Measurements from ENCODE around the gene ATP1B2.

- TF ChIP-seq OSR1 (CRISPR knock-in tag; IDR thresholded peaks at IDR 0.05) (no peak), ISL1 (CRISPR knock-in tag; IDR thresholded peaks at IDR 0.05) (no peak), ESRRG (CRISPR knock-in tag; IDR thresholded peaks at IDR 0.05) (no peak), CREB5 (CRISPR knock-in tag; IDR thresholded peaks at IDR 0.05; ENCODE audit: low read depth) (no peak), TOX (CRISPR knock-in tag; IDR thresholded peaks at IDR 0.05; ENCODE audit: borderline replicate concordance) (no peak), TSHZ2 (CRISPR knock-in tag; IDR thresholded peaks at IDR 0.05) (no peak), ARNTL (CRISPR knock-in tag; IDR thresholded peaks at IDR 0.05; ENCODE audit: borderline replicate concordance, low read depth) (no peak), TCF4 (CRISPR knock-in tag; IDR thresholded peaks at IDR 0.05; ENCODE audit: borderline replicate concordance) (no peak), ZNF70 (CRISPR knock-in tag; IDR thresholded peaks at IDR 0.05) (no peak), ZFP3 (CRISPR knock-in tag; IDR thresholded peaks at IDR 0.05) (no peak), GLIS3 (CRISPR knock-in tag; IDR thresholded peaks at IDR 0.05) (no peak)
- TF ChIP-seq, protein P1, sequence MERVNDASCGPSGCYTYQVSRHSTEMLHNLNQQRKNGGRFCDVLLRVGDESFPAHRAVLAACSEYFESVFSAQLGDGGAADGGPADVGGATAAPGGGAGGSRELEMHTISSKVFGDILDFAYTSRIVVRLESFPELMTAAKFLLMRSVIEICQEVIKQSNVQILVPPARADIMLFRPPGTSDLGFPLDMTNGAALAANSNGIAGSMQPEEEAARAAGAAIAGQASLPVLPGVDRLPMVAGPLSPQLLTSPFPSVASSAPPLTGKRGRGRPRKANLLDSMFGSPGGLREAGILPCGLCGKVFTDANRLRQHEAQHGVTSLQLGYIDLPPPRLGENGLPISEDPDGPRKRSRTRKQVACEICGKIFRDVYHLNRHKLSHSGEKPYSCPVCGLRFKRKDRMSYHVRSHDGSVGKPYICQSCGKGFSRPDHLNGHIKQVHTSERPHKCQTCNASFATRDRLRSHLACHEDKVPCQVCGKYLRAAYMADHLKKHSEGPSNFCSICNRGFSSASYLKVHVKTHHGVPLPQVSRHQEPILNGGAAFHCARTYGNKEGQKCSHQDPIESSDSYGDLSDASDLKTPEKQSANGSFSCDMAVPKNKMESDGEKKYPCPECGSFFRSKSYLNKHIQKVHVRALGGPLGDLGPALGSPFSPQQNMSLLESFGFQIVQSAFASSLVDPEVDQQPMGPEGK (CRISPR knock-in tag; IDR thresholded peaks at IDR 0.05; ENCODE audit: borderline replicate concordance) = no peak
Measured at GRCh38 chr17:7612294-7612640, 38.5 kb upstream of the ATP1B2 start.

Measured in SK-N-SH treated with all-trans-retinoic acid at 6 μM for 48 hours (cell line).